Type B pancreatic cell (in vitro differentiated cells): Measurements from ENCODE around the gene RTL9. TPM values are rescaled to one million over a fixed set of nuclear protein-coding genes. Genes with fewer than 3 reads are reported as not detected.

ENCODE experiments used
- DNase-seq: peaks from one replicate; pipeline ENCODE4 v3.0.0; 2021; ENCODE audit warnings: mixed read lengths; ENCODE audit not compliant: unreplicated experiment; ENCODE audit errors: extremely low spot score
- H3K27ac Mint-ChIP-seq: 2 replicates; pipeline ENCODE4 v1.8.0; 2021; ENCODE audit warnings: mild to moderate bottlenecking, mixed read lengths
- H3K27me3 Mint-ChIP-seq: 2 replicates; pipeline ENCODE4 v1.8.0; 2021; ENCODE audit warnings: mixed read lengths
- H3K36me3 Mint-ChIP-seq: 2 replicates; pipeline ENCODE4 v1.8.0; 2021; ENCODE audit warnings: mixed read lengths
- H3K4me1 Mint-ChIP-seq: one replicate; pipeline ENCODE4 v1.8.0; 2021; ENCODE audit warnings: mixed read lengths; ENCODE audit not compliant: unreplicated experiment
- H3K4me3 Mint-ChIP-seq: 2 replicates; pipeline ENCODE4 v1.8.0; 2021; ENCODE audit warnings: mild to moderate bottlenecking, mixed read lengths
- H3K9me3 Mint-ChIP-seq: 2 replicates; pipeline ENCODE4 v1.8.0; 2021; ENCODE audit warnings: mixed read lengths
- total RNA-seq: library from RNA; stranded (reverse); gene quantifications from 2 replicates; pipeline ENCODE4 v1.2.1, GENCODE V29; 2021; ENCODE audit warnings: low replicate concordance
- TF ChIP-seq, protein P1 (sequence below): fragments of 200-600 bp; sonication (generic); conservative IDR thresholded peaks from 2 replicates; pipeline ENCODE4 v1.5.0; 2021; ENCODE audit warnings: antibody characterized with exemption, mild to moderate bottlenecking

RTL9 gene
- total RNA-seq, 1 donor from 2014 or later = 0.39 TPM

DNA sequence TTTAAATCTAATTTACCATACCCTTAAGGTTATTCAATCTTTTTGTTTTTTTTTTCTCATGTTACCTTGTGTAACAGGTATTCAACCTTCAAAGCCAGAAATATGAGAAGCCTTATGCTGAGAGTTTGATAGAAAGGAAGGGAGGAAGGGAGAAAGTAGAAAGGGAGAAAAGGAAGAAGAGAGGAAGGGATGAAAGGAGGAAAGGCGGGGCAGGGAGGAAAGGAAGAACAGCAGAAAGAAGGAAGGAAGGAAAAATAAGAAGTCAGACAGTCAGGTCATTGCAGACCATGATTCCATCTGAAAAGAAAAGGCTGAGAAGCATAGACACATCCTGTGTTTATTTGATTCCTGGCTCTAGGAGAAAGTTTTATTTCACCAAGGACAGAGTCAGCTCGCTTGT lies 30.9 kb downstream of the RTL9 start:
- Mint-ChIP-seq H3K4me3 (no peak overlapping the region), H3K4me1 (no peaks in the 10 kb centered on the region), H3K27me3 (peaks cover 6% of the 10 kb centered on the region), H3K9me3 (no peaks in the 10 kb centered on the region), H3K36me3 (no peaks in the 10 kb centered on the region), H3K27ac (no peak overlapping the region)
- TF ChIP-seq, protein P1, sequence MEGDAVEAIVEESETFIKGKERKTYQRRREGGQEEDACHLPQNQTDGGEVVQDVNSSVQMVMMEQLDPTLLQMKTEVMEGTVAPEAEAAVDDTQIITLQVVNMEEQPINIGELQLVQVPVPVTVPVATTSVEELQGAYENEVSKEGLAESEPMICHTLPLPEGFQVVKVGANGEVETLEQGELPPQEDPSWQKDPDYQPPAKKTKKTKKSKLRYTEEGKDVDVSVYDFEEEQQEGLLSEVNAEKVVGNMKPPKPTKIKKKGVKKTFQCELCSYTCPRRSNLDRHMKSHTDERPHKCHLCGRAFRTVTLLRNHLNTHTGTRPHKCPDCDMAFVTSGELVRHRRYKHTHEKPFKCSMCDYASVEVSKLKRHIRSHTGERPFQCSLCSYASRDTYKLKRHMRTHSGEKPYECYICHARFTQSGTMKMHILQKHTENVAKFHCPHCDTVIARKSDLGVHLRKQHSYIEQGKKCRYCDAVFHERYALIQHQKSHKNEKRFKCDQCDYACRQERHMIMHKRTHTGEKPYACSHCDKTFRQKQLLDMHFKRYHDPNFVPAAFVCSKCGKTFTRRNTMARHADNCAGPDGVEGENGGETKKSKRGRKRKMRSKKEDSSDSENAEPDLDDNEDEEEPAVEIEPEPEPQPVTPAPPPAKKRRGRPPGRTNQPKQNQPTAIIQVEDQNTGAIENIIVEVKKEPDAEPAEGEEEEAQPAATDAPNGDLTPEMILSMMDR = no peak
- no peak for DNase-seq

DNA sequence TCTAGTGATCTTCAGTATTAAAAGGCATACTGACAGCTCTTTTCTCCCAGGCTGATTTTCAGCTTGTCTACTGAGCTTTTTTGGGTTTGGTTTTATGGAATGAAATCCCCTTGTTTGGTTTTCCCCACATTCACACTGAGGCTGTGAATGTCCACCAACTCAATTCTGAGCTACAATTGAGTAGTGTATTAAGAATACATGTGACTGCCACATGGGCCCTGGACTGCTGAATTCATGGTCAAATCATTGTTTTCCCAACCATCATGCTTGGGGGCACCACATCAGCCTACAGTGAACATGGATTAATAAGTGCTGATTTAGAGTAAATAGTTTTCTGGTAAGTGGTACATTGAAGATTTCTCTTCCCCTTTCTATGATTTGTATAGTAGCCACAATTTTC lies 32.4 kb downstream of the RTL9 start:
- Mint-ChIP-seq H3K4me3 (no peak overlapping the region), H3K4me1 (peaks cover under 1% of the 10 kb centered on the region), H3K9me3 (no peaks in the 10 kb centered on the region), H3K27me3 (peaks cover 6% of the 10 kb centered on the region), H3K27ac (no peak overlapping the region), H3K36me3 (no peaks in the 10 kb centered on the region)
- TF ChIP-seq, protein P1 = no peak
- no peak for DNase-seq

DNA sequence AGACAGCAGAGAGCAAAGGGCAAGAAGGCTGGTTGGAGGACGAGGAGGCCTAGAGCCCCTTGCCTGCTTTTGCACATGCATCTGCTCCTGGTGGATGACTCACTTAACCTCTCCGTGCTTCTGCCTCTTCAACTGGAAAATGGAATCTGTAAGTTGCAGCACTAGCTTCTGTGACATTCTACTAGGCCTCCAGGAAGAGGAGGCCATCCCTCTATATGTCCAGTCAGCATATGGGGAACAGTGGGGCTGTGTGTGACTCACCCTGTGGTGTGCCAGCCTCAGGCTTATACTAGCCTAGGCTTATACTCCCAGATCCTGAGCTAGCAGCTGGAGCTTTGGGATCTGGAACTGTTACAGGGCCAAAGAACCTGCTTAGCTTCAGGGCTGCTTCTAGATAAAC lies 36.0 kb downstream of the RTL9 start:
- TF ChIP-seq, protein P1 = no peak
- H3K36me3 Mint-ChIP-seq = no peaks in the 10 kb centered on the region
- no peak overlapping the region for H3K4me3 Mint-ChIP-seq
- H3K27ac Mint-ChIP-seq = no peak overlapping the region
- H3K4me1 Mint-ChIP-seq = peaks cover 13% of the 10 kb centered on the region
- DNase-seq = no peak
- no peaks in the 10 kb centered on the region for H3K27me3 Mint-ChIP-seq
- H3K9me3 Mint-ChIP-seq = no peaks in the 10 kb centered on the region

DNA sequence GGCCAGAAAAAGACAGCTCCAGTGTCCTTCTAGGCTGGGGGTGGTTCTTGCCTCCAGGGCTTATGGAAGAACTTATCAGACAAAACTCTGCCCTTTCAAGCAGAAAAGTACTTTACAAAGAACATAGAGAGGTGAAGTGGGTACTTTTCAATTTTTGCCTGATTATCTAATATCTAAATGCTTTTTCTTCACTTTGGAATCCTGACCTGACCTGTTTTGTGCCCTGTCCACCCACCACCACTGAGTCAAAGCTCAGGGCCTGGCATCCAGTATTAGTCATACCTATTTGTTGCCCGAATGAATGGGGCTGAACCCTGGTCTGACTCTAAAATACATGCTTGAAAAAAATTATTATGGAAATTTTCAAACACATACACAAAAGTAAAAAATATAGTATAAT lies 37.2 kb downstream of the RTL9 start:
- no peaks in the 10 kb centered on the region for H3K36me3 Mint-ChIP-seq
- no peaks in the 10 kb centered on the region for H3K9me3 Mint-ChIP-seq
- no peak overlapping the region for H3K4me3 Mint-ChIP-seq
- DNase-seq = no peak
- peaks cover 13% of the 10 kb centered on the region for H3K4me1 Mint-ChIP-seq
- no peaks in the 10 kb centered on the region for H3K27me3 Mint-ChIP-seq
- no peak overlapping the region for H3K27ac Mint-ChIP-seq
- TF ChIP-seq, protein P1 = no peak

DNA sequence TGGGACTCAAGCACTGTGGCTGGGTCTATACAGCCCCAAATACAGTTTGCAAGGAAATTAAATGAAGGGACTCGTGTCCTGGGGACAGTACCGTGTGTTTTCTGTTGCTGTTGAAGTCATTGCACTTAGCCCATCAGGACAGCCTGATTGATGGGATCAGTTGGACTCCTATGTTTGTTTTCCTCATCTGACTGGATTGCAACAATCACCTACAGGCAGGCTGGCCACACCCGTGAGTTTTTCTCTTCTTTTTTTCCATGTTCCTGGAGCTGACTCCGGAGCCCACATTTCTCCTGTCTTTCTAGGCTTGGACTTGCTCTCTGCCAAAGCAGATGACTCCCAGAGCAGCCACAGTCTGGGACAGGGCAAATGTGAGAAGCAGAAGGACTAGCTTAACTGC lies 38.1 kb downstream of the RTL9 start:
- Mint-ChIP-seq H3K36me3 (no peaks in the 10 kb centered on the region), H3K27ac (peak overlapping the region; percentile 17), H3K4me1 (peaks cover 13% of the 10 kb centered on the region), H3K27me3 (no peaks in the 10 kb centered on the region), H3K4me3 (no peak overlapping the region), H3K9me3 (peaks cover under 1% of the 10 kb centered on the region)
- DNase-seq = no peak
- TF ChIP-seq, protein P1 = no peak

DNA sequence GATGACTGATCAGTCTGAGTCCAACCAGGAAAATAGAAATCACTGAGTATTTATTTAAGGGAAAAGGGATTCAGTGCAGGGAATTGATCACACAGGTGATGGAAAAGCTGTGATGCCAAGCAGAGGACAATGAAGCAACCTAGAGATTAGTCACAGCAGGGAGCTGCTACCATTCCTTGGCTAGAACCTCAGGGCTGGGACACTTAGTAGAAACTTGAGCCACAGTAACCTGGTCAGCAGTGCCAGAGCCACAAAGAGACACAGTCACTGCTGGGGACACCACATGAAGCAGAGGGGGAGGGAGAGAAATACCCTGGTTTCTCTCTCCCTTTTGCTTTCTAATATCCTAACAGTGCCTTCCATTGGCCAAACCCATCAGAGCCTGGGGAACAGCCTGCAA lies 38.7 kb downstream of the RTL9 start:
- H3K36me3 Mint-ChIP-seq = peaks cover under 1% of the 10 kb centered on the region
- peaks cover 6% of the 10 kb centered on the region for H3K9me3 Mint-ChIP-seq
- no peak overlapping the region for H3K4me3 Mint-ChIP-seq
- H3K27ac Mint-ChIP-seq = no peak overlapping the region
- peaks cover 15% of the 10 kb centered on the region for H3K4me1 Mint-ChIP-seq
- TF ChIP-seq, protein P1 = no peak
- H3K27me3 Mint-ChIP-seq = no peaks in the 10 kb centered on the region
- no peak for DNase-seq
